IMR-90 (cell line): Measurements from ENCODE around the gene NDUFA3. TPM values are rescaled to one million over a fixed set of nuclear protein-coding genes. Genes with fewer than 3 reads are reported as not detected.
A peak's percentile ranks its signal among the peaks of the same experiment; 100 is the strongest.

Experiments
- ATAC-seq: fragments of 200-7000 bp; cut with Tn5 transposase; 2 replicates; pipeline ENCODE4 v1.9.1; 2020; ENCODE audit warnings: low read depth, mild to moderate bottlenecking, moderate library complexity
- BruUV-seq: library from RNA; stranded (reverse); fragments of 400-500 nt; replicated peaks from 2 replicates; lab custom pipeline; 2021; lab: Mats Ljungman, UMichigan
- CTCF ChIA-PET: fragments of 300-600 bp; formaldehyde crosslinking; extraction: SDS; loops from one replicate; lab custom pipeline; 2021; ENCODE audit warnings: antibody characterized with exemption; lab: Yijun Ruan, JAX
- POLR2A ChIA-PET: fragments of 300-600 bp; sonication (Branson Sonifier 250); formaldehyde crosslinking; loops from one replicate; lab custom pipeline; 2022; ENCODE audit warnings: antibody characterized with exemption; ENCODE audit not compliant: unreplicated experiment; lab: Charles Lee
- DNase-seq: peaks from one replicate; pipeline ENCODE4 v3.0.0; 2013
- H2AFZ ChIP-seq: replicated peaks from 2 replicates; pipeline ENCODE3; 2013; ENCODE audit warnings: low read length, mild to moderate bottlenecking; ENCODE audit not compliant: poor library complexity
- H2AK5ac ChIP-seq: 2 replicates; pipeline ENCODE4 v1.6.1; 2013; ENCODE audit warnings: low read depth, low read length, inconsistent platforms
- H2AK9ac ChIP-seq: replicated peaks from 2 replicates; pipeline ENCODE3; 2013; ENCODE audit warnings: mild to moderate bottlenecking, low read depth, low read length, moderate library complexity; ENCODE audit not compliant: poor library complexity
- H2BK120ac ChIP-seq: 2 replicates; pipeline ENCODE4 v1.6.1; 2013; ENCODE audit warnings: low read depth, low read length, inconsistent platforms
- H2BK15ac ChIP-seq: 3 replicates; pipeline ENCODE4 v1.6.1; 2013; ENCODE audit warnings: low read depth, low read length, inconsistent platforms
- H2BK20ac ChIP-seq: 2 replicates; pipeline ENCODE4 v1.6.1; 2013; ENCODE audit warnings: low read depth, mild to moderate bottlenecking, inconsistent platforms, low read length, moderate library complexity
- H2BK5ac ChIP-seq: 2 replicates; pipeline ENCODE4 v1.6.1; 2013; ENCODE audit warnings: mild to moderate bottlenecking, low read depth, low read length, inconsistent platforms; ENCODE audit not compliant: poor library complexity, severe bottlenecking
- H3K14ac ChIP-seq: replicated peaks from 2 replicates; pipeline ENCODE4 v1.6.1; 2013; ENCODE audit warnings: low read depth, low read length, inconsistent platforms
- H3K18ac ChIP-seq: 2 replicates; pipeline ENCODE4 v1.6.1; 2013; ENCODE audit warnings: low read depth, low read length, control low read depth
- H3K23ac ChIP-seq: 2 replicates; pipeline ENCODE4 v1.6.1; 2013; ENCODE audit warnings: low read depth, low read length, inconsistent platforms
- H3K27ac ChIP-seq: 2 replicates; pipeline ENCODE4 v1.5.1; 2013; ENCODE audit warnings: mild to moderate bottlenecking, control low read depth, low read length; ENCODE audit not compliant: insufficient read depth
- H3K27me3 ChIP-seq: 2 replicates; pipeline ENCODE4 v1.6.1; 2013; ENCODE audit warnings: low read length; ENCODE audit not compliant: control insufficient read depth, insufficient read depth
- H3K36me3 ChIP-seq: 2 replicates; pipeline ENCODE4 v1.6.1; 2013; ENCODE audit warnings: low read length, mixed read lengths; ENCODE audit not compliant: control insufficient read depth, insufficient read depth
- H3K4ac ChIP-seq: 2 replicates; pipeline ENCODE4 v1.6.1; 2013; ENCODE audit warnings: low read depth, low read length, inconsistent platforms
- H3K4me1 ChIP-seq: 2 replicates; pipeline ENCODE4 v1.6.1; 2013; ENCODE audit warnings: low read length, mixed read lengths; ENCODE audit not compliant: control insufficient read depth, insufficient read depth
- H3K4me2 ChIP-seq: 2 replicates; pipeline ENCODE4 v1.6.1; 2013; ENCODE audit warnings: low read depth, mild to moderate bottlenecking, control low read depth, low read length, moderate library complexity
- H3K4me3 ChIP-seq: 2 replicates; pipeline ENCODE4 v1.5.1; 2013; ENCODE audit warnings: low read depth, mild to moderate bottlenecking, control low read depth, low read length, moderate library complexity; ENCODE audit not compliant: insufficient read depth
- H3K56ac ChIP-seq: 2 replicates; pipeline ENCODE4 v1.6.1; 2013; ENCODE audit warnings: low read length, inconsistent platforms; ENCODE audit not compliant: insufficient read depth; ENCODE audit errors: extremely low read depth
- H3K79me1 ChIP-seq, 2 experiments: 2 replicates each; pipeline ENCODE4 v1.6.1; 2013; ENCODE audit warnings: low read length in 2 of 2, inconsistent platforms in 1 of 2, low read depth in 1 of 2
- H3K9ac ChIP-seq: 2 replicates; pipeline ENCODE4 v1.6.1; 2013; ENCODE audit warnings: low read depth, low read length, control low read depth
- H3K9me1 ChIP-seq: 2 replicates; pipeline ENCODE4 v1.6.1; 2013; ENCODE audit warnings: low read length, inconsistent platforms; ENCODE audit not compliant: insufficient read depth
- H3K9me3 ChIP-seq: 2 replicates; pipeline ENCODE4 v1.6.1; 2013; ENCODE audit warnings: low read length; ENCODE audit not compliant: control insufficient read depth, insufficient read depth
- H4K20me1 ChIP-seq: 2 replicates; pipeline ENCODE4 v1.6.1; 2013; ENCODE audit warnings: low read length, inconsistent platforms; ENCODE audit not compliant: insufficient read depth
- H4K5ac ChIP-seq: 2 replicates; pipeline ENCODE4 v1.6.1; 2013; ENCODE audit warnings: mild to moderate bottlenecking, low read depth, low read length, control low read depth
- H4K8ac ChIP-seq, 2 experiments: 2 replicates each; pipeline ENCODE4 v1.6.1; 2013; ENCODE audit warnings: low read depth in 2 of 2, low read length in 2 of 2, control low read depth in 1 of 2, inconsistent platforms in 1 of 2
- H4K91ac ChIP-seq: 2 replicates; pipeline ENCODE4 v1.6.1; 2013; ENCODE audit warnings: low read depth, low read length, inconsistent platforms; ENCODE audit not compliant: insufficient read depth
- FOS ChIP-seq: fragments of 150-350 bp; IDR thresholded peaks from 2 replicates; pipeline ENCODE4 v1.6.1; 2016; ENCODE audit warnings: low read depth, low read length
- MAZ ChIP-seq: IDR thresholded peaks from 2 replicates; pipeline ENCODE4 v1.6.1; 2012; ENCODE audit warnings: low read depth, mild to moderate bottlenecking, low read length, improper control_type of control experiment, moderate library complexity, borderline replicate concordance
- MXI1 ChIP-seq: IDR thresholded peaks from 2 replicates; pipeline ENCODE4 v1.6.1; 2012; ENCODE audit warnings: low read depth, mild to moderate bottlenecking, low read length, moderate library complexity, borderline replicate concordance
- POLR2A ChIP-seq: IDR thresholded peaks from 2 replicates; pipeline ENCODE4 v1.6.1; 2012; ENCODE audit warnings: mild to moderate bottlenecking, low read depth, low read length
- RCOR1 ChIP-seq: IDR thresholded peaks from 2 replicates; pipeline ENCODE4 v1.6.1; 2012; ENCODE audit warnings: mild to moderate bottlenecking, low read length, improper control_type of control experiment; ENCODE audit not compliant: insufficient replicate concordance
- SMC3 ChIP-seq: fragments of 150-350 bp; IDR thresholded peaks from 2 replicates; pipeline ENCODE4 v1.6.1; 2016; ENCODE audit warnings: low read depth, mild to moderate bottlenecking, antibody characterized with exemption, low read length, moderate library complexity
- WGBS, 2 experiments: methylation state at CpG; one replicate each; pipeline versions ENCODE4 v1.1.5 to v1.1.7; 2013; ENCODE audit warnings: missing lambda C conversion rate in 2 of 2; ENCODE audit not compliant: insufficient read length in 1 of 2; ENCODE audit errors: extremely low coverage in 2 of 2; 5-methylcytosine and 5-hydroxymethylcytosine counted together
- dilution Hi-C: fragments of 300-500 bp; cut with HindIII; formaldehyde crosslinking; loops from one replicate; pipeline ENCODE4 v1.14.3; 2018; ENCODE audit warnings: low sequenced_read_pairs; ENCODE audit not compliant: unreplicated experiment
- in situ Hi-C: fragments of 300-500 bp; cut with MboI; formaldehyde crosslinking; loops from 3 replicates; pipeline ENCODE4 v1.14.3; 2019; ENCODE audit warnings: low sequenced_read_pairs, inconsistent platforms, mixed read lengths
- intact Hi-C: fragments of 100-400 bp; cut with micrococcal nuclease; formaldehyde crosslinking; loops from 2 replicates; pipeline ENCODE4 v1.10.0; 2022
- polyA plus RNA-seq, 3 experiments: library from polyadenylated mRNA; depleted of rRNA; stranded (reverse); fragments of >200 nt; gene quantifications; 2 replicates each; pipeline ENCODE4 v1.2.3, GENCODE V29; 2012; ENCODE audit warnings: low replicate concordance in 1 of 3
- total RNA-seq: library from RNA; depleted of rRNA; stranded (reverse); fragments of >200 nt; gene quantifications from 2 replicates; pipeline ENCODE4 v1.2.3, GENCODE V29; 2012
- TF ChIP-seq, protein P1 (sequence below): conservative IDR thresholded peaks from 2 replicates; pipeline ENCODE4 v1.5.1; 2012; ENCODE audit warnings: mild to moderate bottlenecking, low read depth, low read length, improper control_type of control experiment

Gene NDUFA3
- total and polyA plus RNA-seq, 2 of the 4 experiments (the other 2 are of a cell fraction) = 7.9 to 85.0 TPM

DNA sequence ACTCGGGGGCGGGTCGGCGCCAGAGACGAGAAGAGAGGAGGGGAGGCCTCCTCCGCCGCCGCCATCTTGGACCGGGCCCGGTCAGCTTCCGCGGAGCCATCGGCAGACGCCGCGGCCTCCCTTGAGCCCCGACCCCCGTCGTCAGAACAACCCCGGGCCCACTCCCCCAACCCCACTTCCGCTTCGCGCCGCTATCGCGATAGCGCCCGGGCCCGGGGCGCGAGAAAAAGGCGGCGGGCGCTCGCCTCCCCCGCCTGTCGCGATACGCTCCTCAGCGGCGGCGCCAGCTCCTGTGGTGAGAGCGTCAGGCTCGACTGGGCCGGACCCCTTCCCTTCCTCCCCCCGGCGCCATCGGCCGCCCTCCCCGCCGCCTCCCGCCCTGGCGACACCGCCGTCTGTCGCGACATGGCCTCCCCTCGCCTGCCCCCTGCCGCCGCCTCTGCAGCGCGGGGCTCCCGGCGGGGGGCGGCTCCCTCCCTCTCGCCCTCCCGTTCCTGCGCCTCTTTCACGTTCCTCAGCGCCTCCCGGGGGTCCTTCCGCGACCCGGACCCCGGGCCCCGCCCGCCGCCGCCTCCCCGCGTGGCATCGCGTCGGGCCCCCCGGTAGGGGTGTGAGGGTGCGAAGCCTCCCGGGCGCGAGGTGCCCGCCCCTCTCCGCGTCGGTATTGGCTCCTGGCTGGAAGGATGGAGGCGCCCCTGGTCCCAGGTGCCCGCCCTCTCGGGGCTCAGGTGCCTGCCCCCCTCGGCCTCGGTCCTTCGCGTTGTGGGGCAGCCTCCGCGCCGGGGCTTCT lies 35.2 kb downstream of the NDUFA3 start, which contains the start of gene CNOT3:
Gene CNOT3 (plus strand): TSS at position 64 of the 790 bp plus-strand sequence. CDS start 5,217 bp downstream, outside the sequence.
- dilution Hi-C loops = no loop called here
- no TSS peak for BruUV-seq

More for the DNA sequence above, 35.2 kb downstream of the NDUFA3 start, which contains the start of gene CNOT3:
- Histone ChIP-seq H3K9me3 (no peaks in the 10 kb centered on the region), H2BK20ac (no peak within 1 kb of the TSS), H3K14ac (peak within 1 kb of the TSS; percentile 21), H3K4me1 (peaks cover 10% of the 10 kb centered on the region), H4K20me1 (peaks cover 48% of the 10 kb centered on the region), H4K91ac (peak within 1 kb of the TSS; percentile 55; the same call in 1 of the 2 replicates), H3K23ac (peak within 1 kb of the TSS; percentile 45), H3K18ac (no peak within 1 kb of the TSS), H3K4ac (peak within 1 kb of the TSS; percentile 61), H2BK15ac (no peak within 1 kb of the TSS), H2BK5ac (peak within 1 kb of the TSS; percentile 67), H2AFZ (peak within 1 kb of the TSS; percentile 90), H3K9ac (peak within 1 kb of the TSS; percentile 68), H3K79me1 (peaks cover 4 to 45% of the 10 kb centered on the region in 2 experiments), H2AK9ac (peak within 1 kb of the TSS; percentile 98), H3K36me3 (peaks cover 14% of the 10 kb centered on the region), H4K8ac (peak within 1 kb of the TSS in 1 of 2 experiments; percentile 54; a peak in 1 of 4 replicates), H4K5ac (no peak within 1 kb of the TSS), H2AK5ac (peak within 1 kb of the TSS; percentile 78), H3K4me2 (peak within 1 kb of the TSS; percentile 80), H3K56ac (no peak within 1 kb of the TSS; the same call in 1 of the 2 replicates), H3K27ac (peak within 1 kb of the TSS; percentile 71), H3K27me3 (no peaks in the 10 kb centered on the region), H3K9me1 (peaks cover 16% of the 10 kb centered on the region), H3K4me3 (peak within 1 kb of the TSS; percentile 51), H2BK120ac (no peak within 1 kb of the TSS)
- 0% methylated on average over 5 of the region's 103 CpGs; no CpG with 5 or more reads in 1 of the 2 experiments for WGBS, 2 experiments
- TF ChIP-seq POLR2A (peak; percentile 87), FOS (no peak), MXI1 (no peak), RCOR1 (no peak), MAZ (peak; percentile 43; the same call in 1 of the 2 replicates), SMC3 (no peak)
- TF ChIP-seq, protein P1, sequence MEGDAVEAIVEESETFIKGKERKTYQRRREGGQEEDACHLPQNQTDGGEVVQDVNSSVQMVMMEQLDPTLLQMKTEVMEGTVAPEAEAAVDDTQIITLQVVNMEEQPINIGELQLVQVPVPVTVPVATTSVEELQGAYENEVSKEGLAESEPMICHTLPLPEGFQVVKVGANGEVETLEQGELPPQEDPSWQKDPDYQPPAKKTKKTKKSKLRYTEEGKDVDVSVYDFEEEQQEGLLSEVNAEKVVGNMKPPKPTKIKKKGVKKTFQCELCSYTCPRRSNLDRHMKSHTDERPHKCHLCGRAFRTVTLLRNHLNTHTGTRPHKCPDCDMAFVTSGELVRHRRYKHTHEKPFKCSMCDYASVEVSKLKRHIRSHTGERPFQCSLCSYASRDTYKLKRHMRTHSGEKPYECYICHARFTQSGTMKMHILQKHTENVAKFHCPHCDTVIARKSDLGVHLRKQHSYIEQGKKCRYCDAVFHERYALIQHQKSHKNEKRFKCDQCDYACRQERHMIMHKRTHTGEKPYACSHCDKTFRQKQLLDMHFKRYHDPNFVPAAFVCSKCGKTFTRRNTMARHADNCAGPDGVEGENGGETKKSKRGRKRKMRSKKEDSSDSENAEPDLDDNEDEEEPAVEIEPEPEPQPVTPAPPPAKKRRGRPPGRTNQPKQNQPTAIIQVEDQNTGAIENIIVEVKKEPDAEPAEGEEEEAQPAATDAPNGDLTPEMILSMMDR = 0 out of 2 replicates have a peak, but pooled peaks have one; percentile 13
- CTCF ChIA-PET = interaction anchor here (1.1 kb wide), 1 partner anchor 72 kb away, joined by 3 read pairs; no protein-coding TSS in a partner anchor
- ATAC-seq = no peak
- POLR2A ChIA-PET = interaction anchor here (0.7 to 1.8 kb wide), 3 partner anchors 21 to 63 kb away, joined by 3 to 5 read pairs (median 5); partner anchors contain the start of genes LENG1, PRPF31, RPS9 and TFPT
- in situ Hi-C loops = loop anchor here (25.0 kb wide), 1 partner anchor 1524 kb away; the partner anchor contains the start of gene U2AF2
- intact Hi-C loops = loop anchor here (1.0 to 2.0 kb wide), 3 partner anchors 21 to 269 kb away; partner anchors contain the start of genes LENG1, PRPF31 and TFPT
- no peak for DNase-seq
